ENCODE results near the gene TMPRSS9. TPM values are rescaled to one million over a fixed set of nuclear protein-coding genes. Genes with fewer than 3 reads are reported as not detected.

The TMPRSS9 gene
- total and polyA plus RNA-seq, 10 donors = 0.70 to 4.3 (median 2.7) TPM

GRCh38 chr19:2380567-2380966 lies 20.5 kb downstream of the TMPRSS9 start:
- intact Hi-C loops (cut with DNase I; ENCODE audit: low total_unique reads) = no loop called here
- Histone ChIP-seq H3K27me3 (replicated peaks in 1 of 7) (peaks cover 0 to 21% (median 0%) of the 10 kb centered on the region in 7 donors), H3K36me3 (no peaks in the 10 kb centered on the region), H3K4me1 (peaks cover 0 to 21% (median 5%) of the 10 kb centered on the region in 6 donors), H3K4me3 (no peak overlapping the region), H3K9me3 (peaks cover 0 to 30% (median 20%) of the 10 kb centered on the region in 8 donors), H3K27ac (no peak overlapping the region)
- no peak for DNase-seq
- 90 to 96% (median 91%) methylated on average over 2 of the region's 2 CpGs for WGBS, 5 donors
- TF ChIP-seq CTCF (IDR thresholded peaks at IDR 0.05 in 8 of 11, conservative IDR thresholded peaks at IDR 0.05 in 3 of 11) (no peak), POLR2A (IDR thresholded peaks at IDR 0.05) (no peak), POLR2AphosphoS5 (IDR thresholded peaks at IDR 0.05) (no peak)

GRCh38 chr19:2381148-2381820 lies 21.2 kb downstream of the TMPRSS9 start:
- Histone ChIP-seq H3K9me3 (peaks cover 0 to 30% (median 20%) of the 10 kb centered on the region in 8 donors), H3K27ac (no peak overlapping the region), H3K4me1 (peaks cover 0 to 21% (median 5%) of the 10 kb centered on the region in 6 donors), H3K36me3 (no peaks in the 10 kb centered on the region), H3K4me3 (no peak overlapping the region), H3K27me3 (replicated peaks in 1 of 7) (peaks cover 0 to 23% (median 0%) of the 10 kb centered on the region in 7 donors)
- WGBS, 5 donors = 71 to 81% (median 77%) methylated on average over 18 of the region's 18 CpGs
- DNase-seq = no peak
- TF ChIP-seq POLR2A (IDR thresholded peaks at IDR 0.05) (no peak), POLR2AphosphoS5 (IDR thresholded peaks at IDR 0.05) (no peak), CTCF (IDR thresholded peaks at IDR 0.05 in 8 of 11, conservative IDR thresholded peaks at IDR 0.05 in 3 of 11) (no peak)
- intact Hi-C loops (cut with DNase I; ENCODE audit: low total_unique reads) = no loop called here

DNA sequence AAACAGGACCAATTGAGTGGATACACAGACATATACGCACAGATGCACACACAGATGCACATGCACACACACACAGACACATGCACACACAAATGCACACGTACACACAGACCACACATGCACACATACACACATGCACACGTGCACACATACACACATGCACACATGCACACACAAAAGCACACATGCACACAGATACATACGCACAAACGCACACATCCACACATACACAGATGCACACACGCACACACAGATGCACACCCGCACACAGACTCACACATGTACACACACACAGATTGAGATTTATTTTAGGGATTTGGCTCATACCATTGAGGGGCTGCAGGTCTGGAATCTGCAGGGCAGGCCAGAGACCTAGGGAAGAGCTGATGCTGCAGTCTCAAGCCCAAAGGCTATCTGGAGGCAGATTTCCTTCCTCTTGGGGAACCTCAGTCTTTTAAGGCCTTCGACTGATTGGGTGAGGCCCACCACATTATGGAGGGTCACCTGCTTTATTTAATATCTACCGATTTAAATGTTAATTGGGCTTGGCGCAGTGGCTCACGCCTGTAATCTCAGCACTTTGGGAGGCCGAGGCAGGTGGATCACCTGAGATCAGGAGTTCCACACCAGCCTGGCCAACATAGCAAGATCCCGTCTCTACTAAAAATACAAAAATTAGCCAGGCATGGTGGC lies 22.6 kb downstream of the TMPRSS9 start:
- peaks cover 0 to 21% (median 5%) of the 10 kb centered on the region in 6 donors for H3K4me1 ChIP-seq
- WGBS, 5 donors = 83 to 92% (median 88%) methylated on average over 13 of the region's 13 CpGs
- intact Hi-C loops (cut with DNase I; ENCODE audit: low total_unique reads) = no loop called here
- no peak overlapping the region for H3K4me3 ChIP-seq
- H3K9me3 ChIP-seq = peaks cover 0 to 30% (median 20%) of the 10 kb centered on the region in 8 donors
- no peak overlapping the region for H3K27ac ChIP-seq
- no peak for DNase-seq
- no peak for TF ChIP-seq POLR2A (IDR thresholded peaks at IDR 0.05)
- TF ChIP-seq CTCF (IDR thresholded peaks at IDR 0.05 in 8 of 11, conservative IDR thresholded peaks at IDR 0.05 in 3 of 11) = no peak
- TF ChIP-seq POLR2AphosphoS5 (IDR thresholded peaks at IDR 0.05) = no peak
- H3K36me3 ChIP-seq = no peaks in the 10 kb centered on the region
- H3K27me3 ChIP-seq (replicated peaks in 1 of 7) = peaks cover 0 to 23% (median 0%) of the 10 kb centered on the region in 7 donors
